Measurements from ENCODE around the gene RNASEL. TPM values are rescaled to one million over a fixed set of nuclear protein-coding genes. Genes with fewer than 3 reads are reported as not detected.

RNASEL gene
- polyA plus RNA-seq, 2 of the 4 experiments (the other 2 are of a cell fraction), result 1.9 to 4.1 TPM

- ChIA-PET POLR2A (no interaction called here), CTCF (interaction anchor here (2.3 to 7.9 kb wide), 3 partner anchors 10 to 195 kb away, joined by 12 to 50 read pairs (median 13); no protein-coding TSS in a partner anchor)
- FAIRE-seq, result no peak
- no peak for TF ChIP-seq HDAC2 (IDR thresholded peaks at IDR 0.05)
- no peak for TF ChIP-seq PHF8 (IDR thresholded peaks at IDR 0.05; ENCODE audit: borderline replicate concordance, low read depth)
- no peak for TF ChIP-seq BHLHE40 (IDR thresholded peaks at IDR 0.05; ENCODE audit: low read depth, low read length)
- no peak for TF ChIP-seq CBX2 (IDR thresholded peaks at IDR 0.05; ENCODE audit: borderline replicate concordance, low read depth)
- no peak for TF ChIP-seq HEYL (CRISPR knock-in tag; IDR thresholded peaks at IDR 0.05)
- TF ChIP-seq ZC3H11A (IDR thresholded peaks at IDR 0.05), result no peak
- TF ChIP-seq POLR2AphosphoS2 (conservative IDR thresholded peaks at IDR 0.05; ENCODE audit: low read length), result no peak
- DNase-seq (ENCODE audit: low read depth in 1 of 2, low spot score in 1 of 2), result no peak
- Histone ChIP-seq H3K4me3 (no peak overlapping the region), H3K9me3 (no peaks in the 10 kb centered on the region), H3K4me1 (0 out of 3 replicates have a peak, but pooled peaks cover 5% of the 10 kb centered on the region), H3K4me2 (peak overlapping the region; percentile 89; the same call in 2 of the 3 replicates), H3K27ac (no peak overlapping the region)
- WGBS (ENCODE audit: missing lambda C conversion rate), result 94% methylated on average over 3 of the region's 3 CpGs
- ATAC-seq, result peak in 1 of 2 experiments; percentile 13; a peak in 3 of 6 replicates
Observed at GRCh38 chr1:182589520-182589919, 464 bp upstream of the RNASEL start.

GRCh38 chr1:182587666-182588499, 1.2 kb downstream of the RNASEL start:
- Histone ChIP-seq H3K4me1 (0 out of 3 replicates have a peak, but pooled peaks cover 5% of the 10 kb centered on the region), H3K4me3 (peak overlapping the region; percentile 46), H3K27ac (peak overlapping the region; percentile 62 to 90; a peak in 4 of 6 replicates), H3K9me3 (no peaks in the 10 kb centered on the region), H3K4me2 (peak overlapping the region; percentile 89)
- ATAC-seq, result no peak
- DNase-seq (ENCODE audit: low read depth in 1 of 2, low spot score in 1 of 2), result no peak
- TF ChIP-seq SREBF2 (IDR thresholded peaks at IDR 0.05) (no peak), RARB (CRISPR knock-in tag; IDR thresholded peaks at IDR 0.05) (no peak), SMC3 (IDR thresholded peaks at IDR 0.05) (no peak), BHLHE40 (IDR thresholded peaks at IDR 0.05; ENCODE audit: low read depth, low read length) (no peak)
- 63% methylated on average over 4 of the region's 4 CpGs for whole genome bisulfite sequencing (ENCODE audit: missing lambda C conversion rate)
- ChIA-PET CTCF (interaction anchor here (0.7 to 7.9 kb wide), 6 partner anchors 9 to 503 kb away, joined by 3 to 50 read pairs (median 9); no protein-coding TSS in a partner anchor), POLR2A (no interaction called here)
- no peak for FAIRE-seq

- Histone ChIP-seq H3K27ac (no peak overlapping the region), H3K4me1 (0 out of 3 replicates have a peak, but pooled peaks cover 5% of the 10 kb centered on the region), H3K9me3 (no peaks in the 10 kb centered on the region), H3K4me3 (no peak overlapping the region), H3K4me2 (no peak overlapping the region)
- ATAC-seq, result no peak
- CTCF ChIA-PET, result interaction anchor here (7.9 kb wide), 1 partner anchor 13 kb away, joined by 50 read pairs; no protein-coding TSS in a partner anchor
- TF ChIP-seq ELK1 (IDR thresholded peaks at IDR 0.05; ENCODE audit: low read depth, low read length) (no peak), REST (IDR thresholded peaks at IDR 0.05) (no peak), JUNB (IDR thresholded peaks at IDR 0.05) (no peak), MAZ (IDR thresholded peaks at IDR 0.05; ENCODE audit: borderline replicate concordance, low read depth, low read length) (no peak), KDM1A (IDR thresholded peaks at IDR 0.05; ENCODE audit: low read depth) (no peak), FOXS1 (CRISPR knock-in tag; IDR thresholded peaks at IDR 0.05) (no peak), POLR2AphosphoS2 (conservative IDR thresholded peaks at IDR 0.05; ENCODE audit: low read length) (no peak), CHD4 (IDR thresholded peaks at IDR 0.05; ENCODE audit: borderline replicate concordance) (no peak), HES2 (IDR thresholded peaks at IDR 0.05) (no peak), NFE2L2 (conservative IDR thresholded peaks at IDR 0.05; ENCODE audit: low read length) (no peak), HMGXB4 (CRISPR knock-in tag; IDR thresholded peaks at IDR 0.05; ENCODE audit: borderline replicate concordance) (no peak), HEYL (CRISPR knock-in tag; IDR thresholded peaks at IDR 0.05) (no peak), GATA3 (IDR thresholded peaks at IDR 0.05; ENCODE audit: borderline replicate concordance) (no peak), KDM5A (IDR thresholded peaks at IDR 0.05) (no peak)
- no peak for DNase-seq (ENCODE audit: low read depth in 1 of 2, low spot score in 1 of 2)
- POLR2A ChIA-PET, result no interaction called here
- WGBS (ENCODE audit: missing lambda C conversion rate), result 1% methylated on average over 1 of the region's 1 CpG
- no peak for FAIRE-seq
Observed at GRCh38 chr1:182587093-182587492, 2.0 kb downstream of the RNASEL start.
